ENCODE data around the gene LARP1B.
"Not testable (repeated sequence)": the region's sequence is repeated elsewhere in the genome, so short reads cannot be mapped to it uniquely, and the experiment has no call there.

The LARP1B gene

GRCh38 chr4:128228845-128229795, 168.0 kb downstream of the LARP1B start:
- DNase-seq, result no peak

DNA sequence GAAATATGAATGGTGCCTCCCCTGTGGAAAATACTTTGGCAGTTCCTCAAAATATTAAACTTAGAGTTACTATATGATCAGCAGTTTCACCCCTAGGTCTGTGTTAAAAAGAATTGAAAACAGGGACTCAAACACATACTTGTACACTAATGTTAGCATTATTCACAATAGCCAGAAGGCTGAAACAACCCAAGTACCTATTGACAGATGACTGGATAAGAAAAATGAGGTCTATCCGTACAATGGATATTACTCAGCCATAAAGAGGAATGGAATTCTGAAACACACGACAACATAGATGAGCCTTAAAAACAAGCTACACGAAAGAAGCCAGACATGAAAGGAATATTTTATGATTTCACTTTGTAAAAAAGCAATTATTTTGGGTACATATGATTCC, 171.6 kb downstream of the LARP1B start:
- DNase-seq, result no peak

DNA sequence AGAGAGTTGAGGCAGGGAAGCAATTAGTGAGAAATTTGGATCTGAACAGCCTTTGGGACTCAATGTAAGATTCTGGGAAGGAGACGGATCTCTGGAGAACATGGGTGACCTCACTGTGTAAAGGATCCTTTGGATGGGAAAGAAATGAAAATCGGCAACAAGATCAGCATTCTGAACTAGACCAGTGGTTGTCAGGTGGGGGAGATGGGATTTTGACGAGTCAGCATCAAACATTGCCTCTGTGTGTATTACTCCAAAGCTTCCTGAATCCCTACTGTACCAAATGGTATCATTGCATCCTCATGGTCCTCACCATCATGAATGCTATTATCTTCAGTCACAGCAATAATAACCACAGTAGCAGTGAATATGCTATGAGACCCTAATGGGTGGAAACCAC, 173.7 kb downstream of the LARP1B start:
- DNase-seq, result no peak

DNA sequence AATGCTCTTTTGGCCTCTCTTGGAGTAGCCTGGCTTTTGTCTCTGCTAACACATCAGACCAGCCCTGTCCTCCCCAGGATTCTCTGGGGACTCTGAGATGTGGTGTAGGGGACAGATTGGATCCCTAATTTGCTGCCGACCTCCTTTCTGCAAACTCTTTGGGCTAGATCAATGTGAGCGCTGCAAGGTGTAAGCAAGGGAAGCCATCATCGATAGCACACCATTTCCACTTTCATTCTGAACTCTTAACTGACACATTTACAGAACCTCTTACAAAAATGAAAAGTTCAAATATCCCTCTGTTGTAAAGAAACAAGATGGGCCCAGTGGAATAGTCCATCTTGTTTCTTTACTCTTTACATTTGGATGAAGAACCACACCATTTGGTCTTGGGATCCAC, 179.9 kb downstream of the LARP1B start:
- DNase-seq, result no peak

DNA sequence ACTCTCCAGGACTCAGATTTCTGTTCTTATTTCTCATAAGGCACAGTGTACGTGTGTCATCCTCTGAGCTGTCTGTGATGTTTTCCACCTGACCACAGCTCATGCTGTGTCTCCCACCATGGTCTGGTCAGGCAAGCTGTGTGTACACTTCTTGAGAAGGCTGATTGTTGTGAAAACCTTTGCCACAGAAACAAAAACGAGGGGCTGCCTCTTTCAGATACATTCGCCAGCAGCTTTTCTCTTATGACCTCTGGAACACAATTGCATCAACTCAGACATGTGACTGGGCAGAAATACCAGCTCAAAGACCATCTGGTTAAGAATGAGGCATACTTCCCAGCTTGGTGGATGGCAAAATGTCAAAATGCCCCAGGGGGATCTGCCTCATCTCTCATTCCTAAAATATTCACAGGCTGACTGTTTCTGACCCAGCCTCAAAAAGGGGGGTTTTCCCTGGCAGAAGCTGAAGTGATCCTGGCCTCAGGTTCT, 180.4 kb downstream of the LARP1B start:
- DNase-seq, result peak; percentile 6 to 32 (median 12)

- DNase-seq, result no peak
Measured at GRCh38 chr4:128241981-128242380, 180.9 kb downstream of the LARP1B start.

GRCh38 chr4:128242601-128243000, 181.5 kb downstream of the LARP1B start:
- DNase-seq, result no peak

DNA sequence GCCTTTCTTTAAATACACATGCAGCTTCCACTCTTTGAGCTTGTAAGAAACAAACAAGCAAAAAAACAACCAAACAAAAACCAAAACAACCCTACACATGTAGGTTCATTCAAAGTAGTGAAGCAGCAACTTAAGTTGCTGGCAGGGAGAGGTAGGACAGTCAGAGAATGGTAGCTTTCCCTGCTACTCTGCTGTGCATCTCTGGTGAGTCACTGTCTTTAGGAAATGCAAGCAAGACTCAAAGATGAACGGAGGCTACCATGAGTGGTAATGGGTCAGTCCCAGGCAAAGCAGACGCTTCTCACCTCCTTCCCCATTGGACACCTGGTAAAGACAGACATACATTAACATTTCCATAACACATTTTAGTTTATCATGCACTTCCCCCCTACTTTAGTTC, 183.3 kb downstream of the LARP1B start:
- no peak for DNase-seq

DNA sequence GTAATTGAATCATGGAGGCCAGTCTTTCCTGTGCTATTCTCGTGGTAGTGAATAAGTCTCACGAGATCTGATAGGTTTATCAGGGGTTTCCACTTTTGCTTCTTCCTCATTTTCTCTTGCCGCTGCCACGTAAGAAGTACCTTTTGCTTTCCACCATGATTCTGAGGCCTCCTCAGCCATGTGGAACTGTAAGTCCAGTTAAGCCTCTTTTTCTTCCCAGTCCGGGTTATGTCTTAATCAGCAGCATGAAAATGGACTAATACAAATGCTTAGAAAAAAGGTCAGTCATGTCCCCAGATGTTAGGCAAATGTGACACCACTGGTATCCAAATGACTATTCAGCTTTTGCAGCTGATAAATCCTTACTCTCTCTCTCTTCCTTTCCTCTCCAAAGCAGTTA, 184.3 kb downstream of the LARP1B start:
- DNase-seq, result not testable (repeated sequence)

DNA sequence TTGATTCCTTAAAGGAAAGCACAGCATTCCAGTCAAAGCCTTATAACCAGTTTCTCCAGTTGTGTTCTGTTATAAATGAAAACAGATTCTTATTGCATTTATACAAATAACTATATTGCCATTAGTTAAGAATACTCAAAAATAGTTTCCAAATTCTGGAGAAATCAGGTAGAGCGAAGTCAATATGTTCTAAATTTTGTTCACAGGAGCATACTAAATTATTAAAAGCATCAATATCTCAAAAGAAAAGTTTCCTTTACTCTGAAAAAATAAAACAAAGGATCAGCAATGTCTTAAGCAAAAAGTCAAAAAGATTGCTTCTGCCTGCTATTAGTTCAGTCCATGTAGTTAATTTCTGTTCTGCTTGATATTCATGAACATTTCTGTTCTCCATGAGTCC, 186.8 kb downstream of the LARP1B start:
- no peak for DNase-seq

GRCh38 chr4:128249787-128250668, 188.9 kb downstream of the LARP1B start:
- DNase-seq, result no peak

GRCh38 chr4:128255906-128256305, 194.8 kb downstream of the LARP1B start:
- DNase-seq, result no peak

GRCh38 chr4:128256539-128256938, 195.4 kb downstream of the LARP1B start:
- DNase-seq, result no peak

- not testable (repeated sequence) for DNase-seq
Measured at GRCh38 chr4:128258166-128258565, 197.1 kb downstream of the LARP1B start.

DNA sequence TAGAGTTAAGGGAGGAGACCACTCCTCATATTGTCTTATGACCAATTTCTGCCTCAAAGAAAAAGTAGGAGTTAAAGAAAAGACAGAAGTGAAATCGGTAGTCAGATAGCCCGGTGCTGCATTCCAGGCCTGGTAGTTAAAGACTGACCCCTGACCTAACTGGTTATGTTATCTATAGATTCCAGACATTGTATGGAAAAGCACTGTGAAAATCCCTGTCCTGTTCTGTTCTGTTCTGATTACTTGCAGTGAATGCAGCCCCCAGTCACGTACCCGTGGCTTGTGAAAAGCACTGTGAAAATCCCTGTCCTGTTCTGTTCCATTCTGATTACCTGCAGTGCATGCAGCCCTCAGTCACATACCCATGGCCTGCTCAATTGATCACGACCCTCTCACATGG, 198.8 kb downstream of the LARP1B start:
- not testable (repeated sequence) for DNase-seq
